HG02970 (cell line): ENCODE measurements around the gene SCMH1.

Experiments used
- ATAC-seq: cut with Tn5 transposase; IDR thresholded peaks from one replicate; pipeline ENCODE4 v1.9.1; 2021; ENCODE audit warnings: mild to moderate bottlenecking, moderate library complexity, moderate number of reproducible peaks; ENCODE audit not compliant: unreplicated experiment, low FRiP score

The SCMH1 gene

GRCh38 chr1:41103766-41104165 lies 138.3 kb downstream of the SCMH1 start:
- no peak for ATAC-seq

- no peak for ATAC-seq
Observed at GRCh38 chr1:41102653-41103052, 139.5 kb downstream of the SCMH1 start.

- no peak for ATAC-seq
Observed at GRCh38 chr1:41101950-41102607, 140.0 kb downstream of the SCMH1 start.

GRCh38 chr1:41101076-41101475 lies 141.0 kb downstream of the SCMH1 start:
- ATAC-seq: no peak

GRCh38 chr1:41100170-41100569 lies 141.9 kb downstream of the SCMH1 start:
- no peak for ATAC-seq

- no peak for ATAC-seq
Observed at GRCh38 chr1:41098730-41099460, 143.2 kb downstream of the SCMH1 start.

- ATAC-seq: no peak
Observed at GRCh38 chr1:41097105-41097504, 145.0 kb downstream of the SCMH1 start.

GRCh38 chr1:41093826-41094225 lies 148.3 kb downstream of the SCMH1 start:
- ATAC-seq: no peak

GRCh38 chr1:41086921-41087320 lies 155.2 kb downstream of the SCMH1 start:
- ATAC-seq: no peak

- ATAC-seq: no peak
Observed at GRCh38 chr1:41078616-41079015, 163.5 kb downstream of the SCMH1 start.

GRCh38 chr1:41078193-41078592 lies 163.9 kb downstream of the SCMH1 start:
- no peak for ATAC-seq

- ATAC-seq: no peak
Observed at GRCh38 chr1:41073971-41074370, 168.1 kb downstream of the SCMH1 start.

- no peak for ATAC-seq
Observed at GRCh38 chr1:41072051-41072450, 170.1 kb downstream of the SCMH1 start.

- ATAC-seq: no peak
Observed at GRCh38 chr1:41056907-41057306, 185.2 kb downstream of the SCMH1 start.

- no peak for ATAC-seq
Observed at GRCh38 chr1:41053316-41053715, 188.8 kb downstream of the SCMH1 start.

- no peak for ATAC-seq
Observed at GRCh38 chr1:41051022-41051421, 191.1 kb downstream of the SCMH1 start.

- no peak for ATAC-seq
Observed at GRCh38 chr1:41048540-41048939, 193.6 kb downstream of the SCMH1 start.

- ATAC-seq: no peak
Observed at GRCh38 chr1:41046347-41046775, 195.7 kb downstream of the SCMH1 start.

GRCh38 chr1:41045740-41046139 lies 196.4 kb downstream of the SCMH1 start:
- no peak for ATAC-seq

- ATAC-seq: no peak
Observed at GRCh38 chr1:41044187-41044586, 197.9 kb downstream of the SCMH1 start.

- ATAC-seq: no peak
Observed at GRCh38 chr1:41041614-41042270, 200.4 kb downstream of the SCMH1 start.

- ATAC-seq: no peak
Observed at GRCh38 chr1:41038110-41038509, 204.0 kb downstream of the SCMH1 start.
